Left renal pelvis (tissue), 4 donors: Measurements from ENCODE around the gene CDKN3. TPM values are rescaled to one million over a fixed set of nuclear protein-coding genes. Genes with fewer than 3 reads are reported as not detected.
"Not testable (repeated sequence)": the region's sequence is repeated elsewhere in the genome, so short reads cannot be mapped to it uniquely, and the experiment has no call there.

Experiments used
- DNase-seq, 4 donors: peaks; one replicate each; pipeline ENCODE4 v3.0.0-alpha.2; 2013; ENCODE audit warnings: low read depth in 4 of 4, low spot score in 3 of 4
- polyA plus RNA-seq, 4 donors: library from polyadenylated mRNA; unstranded; fragments of 120-200 nt; gene quantifications; one replicate each; pipeline ENCODE4 v1.2.1, GENCODE V29; 2013; ENCODE audit not compliant: insufficient read length in 4 of 4

CDKN3 gene
- polyA plus RNA-seq, 4 donors, result 20.2 to 29.9 (median 28.6) TPM

DNA sequence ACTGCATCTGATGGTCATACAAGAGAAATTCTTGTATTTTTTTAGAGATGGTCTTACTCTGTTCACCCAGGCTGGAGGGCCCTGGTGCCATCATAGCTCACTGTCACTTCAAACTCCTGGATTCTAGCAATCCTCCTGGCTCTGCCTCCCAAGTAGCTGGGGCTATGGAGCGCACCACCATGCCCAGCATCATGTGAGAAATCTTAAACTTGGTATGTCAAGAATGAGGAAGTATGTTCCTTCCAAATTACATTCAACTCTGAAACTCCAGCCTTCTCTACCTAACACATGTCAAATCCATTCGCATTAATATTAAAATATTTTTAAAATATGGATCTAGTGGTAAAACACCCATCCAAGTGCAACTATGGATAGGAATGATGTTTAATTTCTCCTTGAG is 27.5 kb upstream of the CDKN3 start:
- no peak for DNase-seq

GRCh38 chr14:54370323-54371198 is 26.2 kb upstream of the CDKN3 start:
- no peak for DNase-seq

- no peak for DNase-seq
These were observed 22.5 kb upstream of the CDKN3 start for GRCh38 chr14:54374117-54374884.

DNA sequence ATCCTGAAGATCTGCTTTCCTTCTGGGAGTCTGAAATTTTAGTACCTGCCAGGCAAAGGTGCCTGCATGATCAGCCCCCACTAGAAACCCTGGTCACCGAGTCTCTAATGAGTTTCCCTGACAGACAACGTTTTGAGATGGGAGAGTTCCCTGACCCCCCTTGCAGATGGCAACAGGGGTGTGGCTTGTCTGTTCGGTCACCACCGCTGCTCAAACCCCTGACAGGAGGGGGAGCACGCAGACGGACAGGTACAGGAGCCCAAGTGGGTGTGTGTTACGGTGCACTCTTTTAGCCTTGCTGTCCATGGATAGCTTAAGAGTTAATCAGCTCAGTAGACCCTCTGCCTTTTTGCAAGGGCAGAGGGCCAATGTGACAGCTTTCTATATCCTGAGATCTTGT is 19.3 kb upstream of the CDKN3 start:
- DNase-seq, result no peak

DNA sequence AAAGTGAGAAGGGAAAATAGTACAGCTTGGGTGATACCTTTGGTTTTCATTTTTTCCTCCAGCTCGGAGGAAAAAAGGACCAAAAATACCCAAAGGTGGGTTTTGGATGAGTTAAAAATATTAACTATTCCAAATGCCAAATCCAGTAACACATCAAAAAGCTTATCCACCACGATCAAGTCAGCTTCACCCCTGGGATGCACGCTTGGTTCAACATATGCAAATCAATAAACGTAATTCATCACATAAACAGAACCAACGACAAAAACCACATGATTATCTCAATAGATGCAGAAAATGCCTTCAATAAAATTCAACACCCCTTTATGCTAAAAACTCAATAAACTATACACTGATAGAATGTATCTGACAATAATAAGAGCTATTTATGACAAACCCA is 17.9 kb upstream of the CDKN3 start:
- not testable (repeated sequence) for DNase-seq

GRCh38 chr14:54380558-54380957 is 16.2 kb upstream of the CDKN3 start:
- not testable (repeated sequence) for DNase-seq

DNA sequence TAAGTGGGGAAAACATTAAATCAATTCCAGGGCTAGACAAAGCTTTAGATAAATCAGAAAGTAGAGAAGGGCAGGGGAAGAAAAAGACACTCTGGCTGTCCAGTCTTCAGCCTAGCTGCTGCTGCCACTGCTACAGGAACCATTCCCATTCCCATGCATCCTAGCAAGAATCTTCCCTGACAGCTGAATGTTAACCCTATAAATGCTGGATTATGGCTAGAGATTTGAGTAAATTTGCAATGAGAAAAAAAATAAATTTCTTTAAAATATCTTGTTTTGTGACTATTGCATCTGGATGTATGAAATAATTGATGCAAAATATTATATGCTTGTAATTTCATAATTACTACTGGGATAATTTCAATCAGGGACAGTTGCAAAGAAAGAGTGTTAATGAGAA is 15.0 kb upstream of the CDKN3 start:
- DNase-seq, result no peak

DNA sequence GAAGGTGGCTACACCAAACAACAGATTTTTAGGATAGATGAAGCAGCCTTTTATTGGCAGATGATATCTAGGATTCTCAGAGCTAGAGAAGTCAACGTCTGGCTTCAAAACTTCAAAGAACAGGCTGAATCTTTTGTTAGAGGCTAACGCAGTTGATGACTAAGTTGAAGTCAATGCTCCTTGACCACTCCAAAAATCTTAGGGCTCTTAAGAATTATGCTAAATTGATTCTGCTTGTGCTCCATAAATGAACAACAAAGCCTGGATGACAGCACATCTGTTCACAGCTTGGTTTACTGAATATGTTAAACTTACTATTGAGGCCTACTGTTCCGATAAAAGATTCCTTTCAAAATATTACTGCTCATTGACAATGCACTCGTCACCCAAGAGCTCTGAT is 13.0 kb upstream of the CDKN3 start:
- DNase-seq, result no peak

DNA sequence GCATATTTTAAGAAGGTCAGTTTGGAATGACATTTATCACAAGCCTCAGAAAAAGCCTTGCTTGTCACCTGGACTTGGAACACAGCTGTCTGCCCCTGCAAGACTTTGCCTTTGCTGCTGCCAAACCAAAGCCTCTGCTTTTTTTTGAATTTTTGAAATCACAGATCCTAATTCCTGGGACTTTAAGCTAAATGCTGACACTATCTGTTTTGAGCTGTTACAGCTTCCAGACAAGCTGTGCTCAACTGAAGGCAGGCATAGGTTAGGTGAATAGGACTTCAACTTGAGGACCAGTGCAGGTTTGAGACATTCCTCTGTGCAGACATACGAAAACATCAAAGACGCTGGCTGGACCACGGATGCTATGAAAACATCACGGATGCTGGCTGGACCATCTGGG is 11.3 kb upstream of the CDKN3 start:
- no peak for DNase-seq

DNA sequence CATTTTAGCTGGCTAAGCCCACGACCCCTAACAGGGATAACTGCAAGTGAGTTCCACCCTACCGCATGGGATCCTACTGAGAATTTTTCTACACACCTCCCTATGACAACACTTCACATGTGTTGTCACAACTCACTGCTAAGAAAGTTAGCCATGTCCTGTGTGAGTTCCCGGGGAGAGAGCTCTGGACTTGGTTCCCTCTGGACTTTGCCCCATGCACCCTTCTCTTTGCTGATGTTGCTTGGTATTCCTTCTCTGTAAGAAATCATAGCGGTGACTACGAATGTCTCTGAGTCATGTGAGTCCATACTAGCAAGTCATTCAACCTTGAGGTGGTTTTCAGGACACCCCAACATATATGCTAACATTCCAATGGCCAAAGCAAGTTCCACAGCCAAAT is 9.5 kb upstream of the CDKN3 start:
- DNase-seq, result no peak

DNA sequence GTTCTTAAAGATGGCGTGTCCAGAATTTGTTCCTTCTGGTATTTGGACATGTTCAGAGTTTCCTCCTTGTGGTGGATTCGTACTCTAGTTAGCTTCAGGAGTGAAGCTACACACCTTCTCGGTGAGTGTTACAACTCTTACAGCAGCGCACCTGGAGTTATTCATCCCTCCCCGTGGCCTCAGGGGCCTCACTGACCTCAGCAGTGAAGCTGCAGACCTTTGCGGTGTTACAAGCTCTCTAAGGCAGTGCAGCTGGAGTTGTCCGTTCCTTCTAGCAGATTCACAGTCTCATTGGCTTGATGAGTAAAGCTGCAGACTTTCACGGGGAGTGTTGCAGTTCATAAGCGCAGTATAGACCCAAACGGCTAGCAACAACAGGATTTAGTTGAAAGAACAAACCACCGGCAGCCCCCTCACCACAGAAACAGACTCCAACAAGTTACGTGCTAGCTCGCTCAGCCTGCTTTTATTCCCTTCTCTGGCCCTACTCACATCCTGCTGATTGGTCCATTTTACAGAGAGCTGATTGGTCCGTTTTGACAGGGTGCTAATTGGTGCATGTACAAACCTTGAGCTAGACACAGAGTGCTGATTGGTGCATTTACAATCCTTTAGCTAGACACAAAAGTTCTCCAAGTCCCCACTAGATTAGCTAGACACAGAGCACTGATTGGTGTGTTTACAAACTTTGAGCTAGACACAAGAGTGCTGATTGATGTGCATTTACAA is 4.5 kb upstream of the CDKN3 start:
- DNase-seq, result no peak

DNA sequence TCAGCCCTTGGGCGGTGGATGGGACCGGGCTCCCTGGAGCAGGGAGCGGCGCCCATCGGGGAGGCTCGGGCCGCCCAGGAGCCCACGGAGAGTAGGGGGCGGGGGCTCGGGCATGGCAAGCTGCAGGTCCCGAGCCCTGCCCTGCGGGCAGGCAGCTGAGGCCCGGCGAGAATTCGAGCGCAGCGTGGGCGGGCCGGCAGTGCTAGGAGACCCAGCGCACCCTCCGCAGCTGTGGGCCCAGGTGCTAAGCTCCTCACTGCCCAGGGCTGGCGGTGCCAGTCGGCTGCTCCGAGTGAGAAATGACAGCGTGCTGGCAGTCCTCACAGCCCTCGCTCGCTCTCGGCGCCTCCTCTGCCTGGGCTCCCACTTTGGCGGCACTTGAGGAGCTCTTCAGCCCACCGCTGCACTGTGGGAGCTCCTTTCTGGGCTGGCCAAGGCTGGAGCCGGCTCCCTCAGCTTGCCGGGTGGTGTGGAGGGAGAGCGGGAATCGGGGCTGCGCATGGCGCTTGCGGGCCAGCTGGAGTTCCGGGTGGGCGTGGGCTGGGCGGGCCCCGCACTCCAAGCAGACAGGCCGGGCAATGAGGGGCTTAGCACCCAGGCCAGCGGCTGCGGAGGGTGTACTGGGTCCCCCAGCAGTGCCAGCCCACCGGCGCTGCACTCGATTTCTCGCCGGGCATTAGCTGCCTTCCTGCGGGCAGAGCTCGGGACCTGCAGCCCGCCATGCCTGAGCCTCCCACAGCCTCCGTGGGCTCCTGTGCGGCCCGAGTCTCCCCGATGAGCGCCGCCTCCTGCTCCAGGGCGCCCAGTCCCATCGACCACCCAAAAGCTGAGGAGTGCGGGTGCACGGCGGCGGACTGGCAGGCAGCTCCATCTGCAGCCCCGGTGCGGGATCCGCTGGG is 3.6 kb upstream of the CDKN3 start:
- DNase-seq, result not testable (repeated sequence)

DNA sequence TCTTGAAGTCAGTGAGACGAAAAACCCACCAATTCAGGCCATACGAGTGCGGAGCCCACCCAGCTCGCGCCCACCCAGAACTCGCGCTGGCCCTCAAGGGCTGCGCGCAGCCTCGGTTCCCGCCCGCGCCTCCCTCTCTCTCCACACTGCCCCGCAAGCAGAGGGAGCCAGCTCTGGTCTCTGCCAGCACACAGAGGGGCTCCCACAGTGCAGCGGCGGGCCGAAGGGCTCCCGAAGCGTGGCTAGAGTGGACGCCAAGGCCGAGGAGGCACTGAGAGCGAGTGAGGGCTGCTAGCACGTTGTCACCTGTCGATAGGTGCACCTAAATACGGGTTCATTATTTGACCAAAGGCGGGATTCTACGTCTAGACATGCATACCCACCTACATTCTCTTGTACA is 2.2 kb upstream of the CDKN3 start:
- no peak for DNase-seq

GRCh38 chr14:54395284-54395683 is 1.5 kb upstream of the CDKN3 start:
- DNase-seq, result no peak

DNA sequence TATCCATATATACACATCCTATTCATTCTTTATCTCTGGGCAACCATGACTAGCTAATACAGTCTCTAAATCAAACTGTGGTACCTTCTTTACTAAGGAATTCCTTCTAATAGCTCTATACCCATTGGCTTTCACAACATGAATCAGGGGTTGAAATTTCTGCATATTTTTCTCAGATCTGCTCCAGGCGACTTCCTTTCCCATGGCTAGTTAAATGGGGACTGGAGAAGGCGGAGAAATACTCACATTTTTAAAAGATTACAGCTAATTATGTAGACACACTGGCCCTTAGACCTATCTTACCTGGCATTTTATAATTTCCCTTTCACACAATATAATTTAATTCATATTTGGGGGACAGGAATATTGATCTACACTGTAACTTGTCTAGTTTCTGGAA is 1.1 kb upstream of the CDKN3 start:
- no peak for DNase-seq

GRCh38 chr14:54396183-54396492 is 669 bp upstream of the CDKN3 start:
- DNase-seq, result no peak

GRCh38 chr14:54399560-54399959 is 2.8 kb downstream of the CDKN3 start:
- no peak for DNase-seq

DNA sequence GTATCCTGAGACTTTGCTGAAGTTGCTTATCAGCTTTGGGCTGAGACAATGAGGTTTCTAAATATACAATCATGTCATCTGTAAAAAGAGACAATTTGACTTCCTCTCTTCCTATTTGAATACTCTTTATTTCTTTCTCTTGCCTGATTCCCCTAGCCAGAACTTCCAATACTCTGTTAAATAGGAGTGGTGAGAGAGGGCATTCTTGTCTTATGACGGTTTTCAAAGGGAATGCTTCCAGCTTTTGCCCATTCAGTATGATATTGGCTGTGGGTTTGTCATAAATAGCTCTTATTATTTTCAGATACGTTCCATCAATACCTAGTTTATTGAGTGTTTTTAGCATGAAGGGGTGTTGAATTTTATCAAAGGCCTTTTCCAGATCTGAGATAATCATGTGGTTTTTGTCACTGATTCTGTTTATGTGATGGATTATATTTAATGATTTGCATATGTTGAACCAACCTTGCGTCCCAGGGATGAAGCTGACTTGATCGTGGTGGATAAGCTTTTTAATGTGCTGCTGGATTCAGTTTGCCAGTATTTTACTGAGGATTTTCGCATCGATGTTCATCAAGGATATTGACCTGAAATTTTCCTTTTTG is 6.7 kb downstream of the CDKN3 start:
- DNase-seq, result not testable (repeated sequence)

- no peak for DNase-seq
These were observed 13.4 kb downstream of the CDKN3 start for GRCh38 chr14:54410215-54410614.

DNA sequence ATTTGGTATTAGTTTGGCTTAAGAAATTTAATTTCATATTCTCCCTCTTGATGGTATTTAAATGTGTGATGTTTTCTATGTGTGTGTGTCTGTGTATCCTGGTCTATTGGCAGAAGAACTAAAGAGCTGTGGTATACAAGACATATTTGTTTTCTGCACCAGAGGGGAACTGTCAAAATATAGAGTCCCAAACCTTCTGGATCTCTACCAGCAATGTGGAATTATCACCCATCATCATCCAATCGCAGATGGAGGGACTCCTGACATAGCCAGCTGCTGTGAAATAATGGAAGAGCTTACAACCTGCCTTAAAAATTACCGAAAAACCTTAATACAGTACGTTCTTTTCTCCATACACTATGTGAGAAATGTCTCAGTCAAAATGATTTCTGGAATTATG is 14.6 kb downstream of the CDKN3 start:
- DNase-seq, result no peak
